IMR-90 (cell line): ENCODE results near the gene OVCA2. TPM values are rescaled to one million over a fixed set of nuclear protein-coding genes. Genes with fewer than 3 reads are reported as not detected.

ENCODE experiments used
- ATAC-seq: fragments of 200-7000 bp; cut with Tn5 transposase; 2 replicates; pipeline ENCODE4 v1.9.1; 2020; ENCODE audit warnings: low read depth, mild to moderate bottlenecking, moderate library complexity
- BruUV-seq: library from RNA; stranded (reverse); fragments of 400-500 nt; replicated peaks from 2 replicates; lab custom pipeline; 2021; lab: Mats Ljungman, UMichigan
- CTCF ChIA-PET: fragments of 300-600 bp; formaldehyde crosslinking; extraction: SDS; loops from one replicate; lab custom pipeline; 2021; ENCODE audit warnings: antibody characterized with exemption; lab: Yijun Ruan, JAX
- POLR2A ChIA-PET: fragments of 300-600 bp; sonication (Branson Sonifier 250); formaldehyde crosslinking; loops from one replicate; lab custom pipeline; 2022; ENCODE audit warnings: antibody characterized with exemption; ENCODE audit not compliant: unreplicated experiment; lab: Charles Lee
- DNase-seq: peaks from one replicate; pipeline ENCODE4 v3.0.0; 2013
- H2AFZ ChIP-seq: replicated peaks from 2 replicates; pipeline ENCODE3; 2013; ENCODE audit warnings: low read length, mild to moderate bottlenecking; ENCODE audit not compliant: poor library complexity
- H2AK5ac ChIP-seq: 2 replicates; pipeline ENCODE4 v1.6.1; 2013; ENCODE audit warnings: low read depth, low read length, inconsistent platforms
- H2AK9ac ChIP-seq: replicated peaks from 2 replicates; pipeline ENCODE3; 2013; ENCODE audit warnings: mild to moderate bottlenecking, low read depth, low read length, moderate library complexity; ENCODE audit not compliant: poor library complexity
- H2BK120ac ChIP-seq: 2 replicates; pipeline ENCODE4 v1.6.1; 2013; ENCODE audit warnings: low read depth, low read length, inconsistent platforms
- H2BK15ac ChIP-seq: 3 replicates; pipeline ENCODE4 v1.6.1; 2013; ENCODE audit warnings: low read depth, low read length, inconsistent platforms
- H2BK20ac ChIP-seq: 2 replicates; pipeline ENCODE4 v1.6.1; 2013; ENCODE audit warnings: low read depth, mild to moderate bottlenecking, inconsistent platforms, low read length, moderate library complexity
- H2BK5ac ChIP-seq: 2 replicates; pipeline ENCODE4 v1.6.1; 2013; ENCODE audit warnings: mild to moderate bottlenecking, low read depth, low read length, inconsistent platforms; ENCODE audit not compliant: poor library complexity, severe bottlenecking
- H3K14ac ChIP-seq: replicated peaks from 2 replicates; pipeline ENCODE4 v1.6.1; 2013; ENCODE audit warnings: low read depth, low read length, inconsistent platforms
- H3K18ac ChIP-seq: 2 replicates; pipeline ENCODE4 v1.6.1; 2013; ENCODE audit warnings: low read depth, low read length, control low read depth
- H3K23ac ChIP-seq: 2 replicates; pipeline ENCODE4 v1.6.1; 2013; ENCODE audit warnings: low read depth, low read length, inconsistent platforms
- H3K27ac ChIP-seq: 2 replicates; pipeline ENCODE4 v1.5.1; 2013; ENCODE audit warnings: mild to moderate bottlenecking, control low read depth, low read length; ENCODE audit not compliant: insufficient read depth
- H3K27me3 ChIP-seq: 2 replicates; pipeline ENCODE4 v1.6.1; 2013; ENCODE audit warnings: low read length; ENCODE audit not compliant: control insufficient read depth, insufficient read depth
- H3K36me3 ChIP-seq: 2 replicates; pipeline ENCODE4 v1.6.1; 2013; ENCODE audit warnings: low read length, mixed read lengths; ENCODE audit not compliant: control insufficient read depth, insufficient read depth
- H3K4ac ChIP-seq: 2 replicates; pipeline ENCODE4 v1.6.1; 2013; ENCODE audit warnings: low read depth, low read length, inconsistent platforms
- H3K4me1 ChIP-seq: 2 replicates; pipeline ENCODE4 v1.6.1; 2013; ENCODE audit warnings: low read length, mixed read lengths; ENCODE audit not compliant: control insufficient read depth, insufficient read depth
- H3K4me2 ChIP-seq: 2 replicates; pipeline ENCODE4 v1.6.1; 2013; ENCODE audit warnings: low read depth, mild to moderate bottlenecking, control low read depth, low read length, moderate library complexity
- H3K4me3 ChIP-seq: 2 replicates; pipeline ENCODE4 v1.5.1; 2013; ENCODE audit warnings: low read depth, mild to moderate bottlenecking, control low read depth, low read length, moderate library complexity; ENCODE audit not compliant: insufficient read depth
- H3K56ac ChIP-seq: 2 replicates; pipeline ENCODE4 v1.6.1; 2013; ENCODE audit warnings: low read length, inconsistent platforms; ENCODE audit not compliant: insufficient read depth; ENCODE audit errors: extremely low read depth
- H3K79me1 ChIP-seq, 2 experiments: 2 replicates each; pipeline ENCODE4 v1.6.1; 2013; ENCODE audit warnings: low read length in 2 of 2, inconsistent platforms in 1 of 2, low read depth in 1 of 2
- H3K9ac ChIP-seq: 2 replicates; pipeline ENCODE4 v1.6.1; 2013; ENCODE audit warnings: low read depth, low read length, control low read depth
- H3K9me1 ChIP-seq: 2 replicates; pipeline ENCODE4 v1.6.1; 2013; ENCODE audit warnings: low read length, inconsistent platforms; ENCODE audit not compliant: insufficient read depth
- H3K9me3 ChIP-seq: 2 replicates; pipeline ENCODE4 v1.6.1; 2013; ENCODE audit warnings: low read length; ENCODE audit not compliant: control insufficient read depth, insufficient read depth
- H4K20me1 ChIP-seq: 2 replicates; pipeline ENCODE4 v1.6.1; 2013; ENCODE audit warnings: low read length, inconsistent platforms; ENCODE audit not compliant: insufficient read depth
- H4K5ac ChIP-seq: 2 replicates; pipeline ENCODE4 v1.6.1; 2013; ENCODE audit warnings: mild to moderate bottlenecking, low read depth, low read length, control low read depth
- H4K8ac ChIP-seq, 2 experiments: 2 replicates each; pipeline ENCODE4 v1.6.1; 2013; ENCODE audit warnings: low read depth in 2 of 2, low read length in 2 of 2, control low read depth in 1 of 2, inconsistent platforms in 1 of 2
- H4K91ac ChIP-seq: 2 replicates; pipeline ENCODE4 v1.6.1; 2013; ENCODE audit warnings: low read depth, low read length, inconsistent platforms; ENCODE audit not compliant: insufficient read depth
- BHLHE40 ChIP-seq: fragments of 150-350 bp; IDR thresholded peaks from 2 replicates; pipeline ENCODE4 v1.6.1; 2016; ENCODE audit warnings: mild to moderate bottlenecking, low read depth, low read length
- CEBPB ChIP-seq: IDR thresholded peaks from 2 replicates; pipeline ENCODE4 v1.6.1; 2012; ENCODE audit warnings: low read depth, low read length, improper control_type of control experiment
- FOS ChIP-seq: fragments of 150-350 bp; IDR thresholded peaks from 2 replicates; pipeline ENCODE4 v1.6.1; 2016; ENCODE audit warnings: low read depth, low read length
- SMC3 ChIP-seq: fragments of 150-350 bp; IDR thresholded peaks from 2 replicates; pipeline ENCODE4 v1.6.1; 2016; ENCODE audit warnings: low read depth, mild to moderate bottlenecking, antibody characterized with exemption, low read length, moderate library complexity
- WGBS, 2 experiments: methylation state at CpG; one replicate each; pipeline versions ENCODE4 v1.1.5 to v1.1.7; 2013; ENCODE audit warnings: missing lambda C conversion rate in 2 of 2; ENCODE audit not compliant: insufficient read length in 1 of 2; ENCODE audit errors: extremely low coverage in 2 of 2; 5-methylcytosine and 5-hydroxymethylcytosine counted together
- dilution Hi-C: fragments of 300-500 bp; cut with HindIII; formaldehyde crosslinking; loops from one replicate; pipeline ENCODE4 v1.14.3; 2018; ENCODE audit warnings: low sequenced_read_pairs; ENCODE audit not compliant: unreplicated experiment
- in situ Hi-C: fragments of 300-500 bp; cut with MboI; formaldehyde crosslinking; loops from 3 replicates; pipeline ENCODE4 v1.14.3; 2019; ENCODE audit warnings: low sequenced_read_pairs, inconsistent platforms, mixed read lengths
- intact Hi-C: fragments of 100-400 bp; cut with micrococcal nuclease; formaldehyde crosslinking; loops from 2 replicates; pipeline ENCODE4 v1.10.0; 2022
- polyA plus RNA-seq, 3 experiments: library from polyadenylated mRNA; depleted of rRNA; stranded (reverse); fragments of >200 nt; gene quantifications; 2 replicates each; pipeline ENCODE4 v1.2.3, GENCODE V29; 2012; ENCODE audit warnings: low replicate concordance in 1 of 3
- total RNA-seq: library from RNA; depleted of rRNA; stranded (reverse); fragments of >200 nt; gene quantifications from 2 replicates; pipeline ENCODE4 v1.2.3, GENCODE V29; 2012

Gene OVCA2
- total and polyA plus RNA-seq, 2 of the 4 experiments (the other 2 are of a cell fraction), result 38.7 to 46.9 TPM

- Histone ChIP-seq H3K4me1 (peaks cover 17% of the 10 kb centered on the region), H2AK9ac (peak overlapping the region; percentile 67), H3K36me3 (peaks cover 39% of the 10 kb centered on the region), H3K27me3 (no peaks in the 10 kb centered on the region), H3K4me3 (no peak overlapping the region), H2BK20ac (no peak overlapping the region), H3K27ac (no peak overlapping the region), H2BK15ac (no peak overlapping the region), H4K91ac (peak overlapping the region; percentile 66; the same call in 1 of the 2 replicates), H3K9me3 (no peaks in the 10 kb centered on the region), H4K20me1 (peaks cover 6% of the 10 kb centered on the region; the same call in 1 of the 2 replicates), H3K56ac (no peak overlapping the region), H3K4ac (peak overlapping the region; percentile 0; the same call in 1 of the 2 replicates), H4K8ac (no peak overlapping the region), H3K79me1 (peaks cover 16 to 36% of the 10 kb centered on the region in 2 experiments), H3K14ac (no peak overlapping the region), H3K4me2 (no peak overlapping the region), H2BK5ac (peak overlapping the region; percentile 47), H2BK120ac (peak overlapping the region; percentile 8; the same call in 1 of the 2 replicates), H2AFZ (no peak overlapping the region), H3K9me1 (peaks cover 16% of the 10 kb centered on the region), H2AK5ac (peak overlapping the region; percentile 70), H4K5ac (no peak overlapping the region), H3K18ac (no peak overlapping the region), H3K9ac (no peak overlapping the region), H3K23ac (no peak overlapping the region)
- TF ChIP-seq BHLHE40 (no peak), CEBPB (no peak), FOS (no peak), SMC3 (no peak)
- ChIA-PET CTCF (interaction anchor here (0.7 kb wide), 1 partner anchor 891 kb away, joined by 3 read pairs; no protein-coding TSS in a partner anchor), POLR2A (no interaction called here)
- dilution Hi-C loops (no loop called here), intact Hi-C loops (no loop called here), in situ Hi-C loops (loop anchor here (25.0 kb wide), 1 partner anchor 324 kb away; the partner anchor contains the start of genes TLCD2 and WDR81)
- no peak for ATAC-seq
- DNase-seq, result no peak
- WGBS, 2 experiments, result 95% methylated on average over 7 of the region's 29 CpGs; no CpG with 5 or more reads in 1 of the 2 experiments
- BruUV-seq, result no TSS peak
These were observed 6.0 kb upstream of the OVCA2 start for GRCh38 chr17:2035541-2036488.
